ENCODE data around the gene OR5B3. TPM values are rescaled to one million over a fixed set of nuclear protein-coding genes. Genes with fewer than 3 reads are reported as not detected.
"Not testable (repeated sequence)": the region's sequence is repeated elsewhere in the genome, so short reads cannot be mapped to it uniquely, and the experiment has no call there.

Gene OR5B3
- polyA plus RNA-seq, result not detected

DNA sequence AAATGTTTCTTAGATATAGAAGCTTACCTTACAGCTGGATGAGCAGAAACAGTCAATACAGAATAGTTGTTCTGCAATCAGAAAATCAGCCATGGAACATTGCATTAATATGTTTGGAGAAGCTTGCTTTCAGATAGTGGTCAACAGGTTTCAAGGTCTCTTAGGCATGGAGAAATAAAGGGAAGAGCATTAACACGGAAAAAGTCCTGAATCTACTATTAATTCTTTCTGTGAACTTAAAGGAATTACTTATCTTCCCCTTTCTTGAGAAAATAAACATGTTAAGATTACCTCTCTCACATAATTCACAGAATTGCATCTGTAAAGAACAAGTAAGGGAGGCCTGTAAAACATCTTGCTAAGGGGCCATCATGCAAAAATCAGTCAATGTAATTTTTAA, at the start of gene OR5B3:
TSS of gene OR5B3 (minus strand) at position 101 of the 400 bp plus-strand sequence. CDS start 3,465 bp downstream, outside the sequence.
- Mint-ChIP-seq H3K27me3 (ENCODE audit: low read depth in 3 of 3) (peaks cover 0 to 16% (median 4%) of the 10 kb centered on the region in 3 donors), H3K27ac (no peak within 1 kb of the TSS), H3K4me3 (no peak within 1 kb of the TSS), H3K9me3 (peaks cover 10 to 36% (median 22%) of the 10 kb centered on the region in 6 donors), H3K36me3 (peaks cover 0 to 6% (median 5%) of the 10 kb centered on the region in 3 donors), H3K4me1 (no peaks in the 10 kb centered on the region)
- no peak for DNase-seq

DNA sequence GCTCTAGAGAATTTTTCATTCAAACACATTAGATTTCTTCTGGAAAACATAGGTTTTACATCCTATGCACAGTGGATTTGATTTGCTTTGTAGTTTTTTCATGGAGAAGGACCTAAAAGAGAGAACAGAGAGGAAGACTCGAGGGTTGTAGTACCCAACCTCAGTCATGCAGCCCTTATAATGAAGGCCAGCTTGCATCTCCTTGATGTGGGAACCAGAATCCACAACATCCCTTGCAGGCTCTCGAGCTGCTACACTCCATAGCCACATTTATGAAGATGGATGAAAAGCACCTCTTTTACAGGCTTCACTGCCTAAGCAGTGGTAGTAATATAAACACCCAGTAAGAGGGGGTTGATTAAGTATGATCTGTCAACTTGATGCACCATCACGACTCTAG, 44.9 kb upstream of the OR5B3 start:
- no peak overlapping the region for H3K4me3 Mint-ChIP-seq
- no peak overlapping the region for H3K27ac Mint-ChIP-seq
- H3K9me3 Mint-ChIP-seq, result peaks cover 0 to 6% (median 0%) of the 10 kb centered on the region in 6 donors

DNA sequence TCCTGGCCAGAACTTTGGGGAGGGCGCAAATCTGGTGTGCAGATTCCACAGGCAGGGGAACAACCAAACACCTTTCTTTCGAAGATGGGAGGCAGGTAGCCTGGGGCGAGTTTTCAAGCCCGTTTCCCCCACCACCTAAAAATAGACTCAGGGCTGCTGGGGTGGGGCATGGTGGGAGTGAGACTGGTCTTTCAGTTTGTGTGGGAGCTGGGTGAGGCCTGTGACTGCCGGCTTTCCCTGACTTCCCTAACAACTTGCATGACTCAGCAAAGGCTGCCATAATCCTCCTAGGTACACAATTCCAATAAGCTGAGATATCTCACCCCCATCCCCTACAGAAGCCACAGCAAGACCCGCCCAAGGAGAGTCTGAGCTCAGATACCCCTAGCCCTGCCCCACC, 39.6 kb upstream of the OR5B3 start:
- DNase-seq, result no peak
- H3K27me3 Mint-ChIP-seq (ENCODE audit: low read depth in 3 of 3), result peaks cover 6 to 9% (median 7%) of the 10 kb centered on the region in 3 donors
- H3K36me3 Mint-ChIP-seq, result no peaks in the 10 kb centered on the region
- H3K4me3 Mint-ChIP-seq, result no peak overlapping the region
- H3K4me1 Mint-ChIP-seq, result no peaks in the 10 kb centered on the region
- peaks cover 0 to 6% (median 0%) of the 10 kb centered on the region in 6 donors for H3K9me3 Mint-ChIP-seq
- H3K27ac Mint-ChIP-seq, result no peak overlapping the region

More for the DNA sequence above, 44.9 kb upstream of the OR5B3 start:
- Mint-ChIP-seq H3K27me3 (ENCODE audit: low read depth in 3 of 3) (peaks cover 4 to 7% (median 6%) of the 10 kb centered on the region in 3 donors), H3K4me1 (no peaks in the 10 kb centered on the region), H3K36me3 (no peaks in the 10 kb centered on the region)
- no peak for DNase-seq

DNA sequence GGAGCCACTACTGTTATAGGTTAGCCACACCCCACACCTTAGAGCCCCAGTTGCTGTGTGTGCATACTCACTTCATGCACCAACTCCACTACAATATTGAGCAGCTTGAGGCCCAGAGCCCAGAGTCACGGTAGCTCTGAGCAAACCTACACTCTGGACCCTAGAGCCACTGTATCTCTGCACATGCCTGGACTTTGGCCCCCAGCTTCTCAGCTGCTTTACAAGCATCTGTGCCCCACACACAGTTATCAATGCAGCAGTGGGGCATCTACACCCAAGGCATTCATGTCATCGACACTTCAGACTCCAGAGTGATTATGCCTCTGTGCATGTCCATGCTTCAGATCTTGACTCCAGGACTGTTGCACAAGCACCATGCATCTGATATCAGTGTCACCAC, 37.6 kb upstream of the OR5B3 start:
- H3K4me1 Mint-ChIP-seq, result no peaks in the 10 kb centered on the region
- H3K27ac Mint-ChIP-seq, result no peak overlapping the region
- no peak overlapping the region for H3K4me3 Mint-ChIP-seq

DNA sequence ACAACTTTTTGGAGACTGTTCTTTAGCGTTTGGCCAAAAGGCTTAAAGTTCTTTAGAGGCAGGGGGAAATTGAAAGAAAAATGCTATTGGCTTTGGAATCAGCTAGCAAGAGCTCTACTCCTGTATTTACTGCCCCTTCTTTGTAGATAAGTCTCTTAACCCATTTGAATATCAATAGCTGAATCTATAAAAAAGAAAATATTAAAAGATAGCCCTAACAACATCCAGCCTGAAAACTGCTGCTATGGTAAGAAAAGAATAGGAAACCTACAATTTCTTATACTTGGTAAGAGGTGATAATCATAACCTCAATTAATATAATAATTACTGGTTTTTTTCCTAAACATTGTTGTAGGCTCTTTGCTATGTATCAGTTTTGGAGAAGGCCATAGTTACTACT, 35.5 kb upstream of the OR5B3 start, which contains the start of gene OR5B12:
TSS of gene OR5B12 (minus strand) at position 101 of the 400 bp plus-strand sequence. CDS start 2,085 bp downstream, outside the sequence.
- no peaks in the 10 kb centered on the region for H3K36me3 Mint-ChIP-seq
- H3K27me3 Mint-ChIP-seq (ENCODE audit: low read depth in 3 of 3), result peaks cover 5 to 9% (median 6%) of the 10 kb centered on the region in 3 donors
- no peak within 1 kb of the TSS for H3K27ac Mint-ChIP-seq
- peaks cover 0 to 2% (median 0%) of the 10 kb centered on the region in 6 donors for H3K9me3 Mint-ChIP-seq
- H3K4me1 Mint-ChIP-seq, result no peaks in the 10 kb centered on the region
- DNase-seq, result no peak
- H3K4me3 Mint-ChIP-seq, result no peak within 1 kb of the TSS

More for the DNA sequence above, 37.6 kb upstream of the OR5B3 start:
- no peaks in the 10 kb centered on the region for H3K36me3 Mint-ChIP-seq
- no peak for DNase-seq
- H3K27me3 Mint-ChIP-seq (ENCODE audit: low read depth in 3 of 3), result peaks cover 5 to 13% (median 7%) of the 10 kb centered on the region in 3 donors
- H3K9me3 Mint-ChIP-seq, result peaks cover 0 to 4% (median 0%) of the 10 kb centered on the region in 6 donors

DNA sequence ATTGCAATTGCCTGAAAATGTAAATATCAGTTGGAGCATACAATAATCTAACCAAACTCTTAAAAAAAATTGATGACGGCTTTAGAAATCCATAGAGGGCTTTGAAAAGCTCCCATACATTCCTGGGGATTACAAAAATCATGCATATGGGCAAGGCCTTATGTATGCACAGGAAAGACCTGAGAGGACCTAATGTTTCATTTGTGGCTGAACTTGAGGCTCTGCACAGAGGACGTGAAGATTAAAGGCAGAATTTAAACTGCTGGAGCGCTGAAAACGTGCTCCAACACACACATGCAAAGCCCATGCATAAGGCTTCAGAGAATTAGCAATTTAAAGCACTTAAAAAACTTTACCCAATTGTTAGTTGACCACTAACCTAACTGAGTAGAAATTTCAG, 31.8 kb upstream of the OR5B3 start:
- Mint-ChIP-seq H3K27me3 (ENCODE audit: low read depth in 3 of 3) (peaks cover 2 to 6% (median 4%) of the 10 kb centered on the region in 3 donors), H3K4me1 (no peaks in the 10 kb centered on the region), H3K27ac (no peak overlapping the region), H3K36me3 (no peaks in the 10 kb centered on the region), H3K9me3 (no peaks in the 10 kb centered on the region), H3K4me3 (no peak overlapping the region)
- DNase-seq, result no peak

DNA sequence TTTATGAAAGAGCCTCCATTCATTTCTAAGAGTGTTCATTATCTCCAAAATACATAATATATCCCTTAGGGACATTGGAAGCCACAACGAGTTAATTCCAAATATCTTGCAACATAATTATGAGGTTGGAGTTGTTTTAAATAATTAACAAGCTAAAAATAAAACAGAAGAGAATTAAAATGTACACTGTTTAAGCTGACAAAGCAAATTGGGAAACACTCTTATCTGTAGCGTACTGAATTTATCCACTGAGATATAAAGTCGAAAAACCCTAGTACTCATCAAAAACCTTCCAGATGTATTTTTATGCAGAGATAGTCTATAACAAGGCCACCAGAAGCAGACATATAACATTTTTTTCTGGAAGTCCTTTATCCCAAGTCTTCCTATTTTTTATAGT, 27.5 kb upstream of the OR5B3 start:
- peaks cover 0 to 6% (median 0%) of the 10 kb centered on the region in 6 donors for H3K9me3 Mint-ChIP-seq
- no peak overlapping the region for H3K27ac Mint-ChIP-seq
- no peak for DNase-seq
- H3K4me1 Mint-ChIP-seq, result no peaks in the 10 kb centered on the region
- peaks cover 0 to 4% (median 2%) of the 10 kb centered on the region in 3 donors for H3K27me3 Mint-ChIP-seq (ENCODE audit: low read depth in 3 of 3)
- H3K36me3 Mint-ChIP-seq, result no peaks in the 10 kb centered on the region
- no peak overlapping the region for H3K4me3 Mint-ChIP-seq

DNA sequence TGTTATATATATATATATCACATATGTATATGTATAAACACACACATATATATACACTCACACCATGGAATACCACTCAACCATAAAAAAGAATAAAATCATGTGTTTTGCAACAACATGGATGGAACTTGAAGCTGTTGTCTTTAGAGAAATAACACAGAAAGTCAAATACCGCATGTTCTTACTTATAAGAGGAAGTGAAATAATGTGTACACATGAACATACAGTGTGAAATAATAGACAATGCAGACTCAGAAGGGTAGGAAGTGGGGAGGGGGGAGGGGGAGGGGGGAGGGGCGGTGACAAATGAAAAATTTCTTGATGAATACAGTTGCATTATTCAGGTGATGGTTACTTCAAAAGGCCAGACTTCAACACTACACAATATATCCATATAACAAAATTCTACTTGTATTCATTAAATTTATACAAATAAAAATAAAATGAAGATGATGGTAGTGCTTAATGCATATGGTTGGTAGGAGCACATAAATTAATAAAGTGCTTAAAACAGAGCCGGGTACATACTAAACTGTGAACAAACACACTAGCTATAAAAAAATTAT, 27.0 kb upstream of the OR5B3 start:
- H3K27ac Mint-ChIP-seq, result no peak overlapping the region
- peaks cover 1 to 2% (median 1%) of the 10 kb centered on the region in 3 donors for H3K27me3 Mint-ChIP-seq (ENCODE audit: low read depth in 3 of 3)
- no peak for DNase-seq
- H3K36me3 Mint-ChIP-seq, result no peaks in the 10 kb centered on the region
- no peaks in the 10 kb centered on the region for H3K4me1 Mint-ChIP-seq
- peaks cover 0 to 11% (median under 1%) of the 10 kb centered on the region in 6 donors for H3K9me3 Mint-ChIP-seq
- H3K4me3 Mint-ChIP-seq, result no peak overlapping the region

DNA sequence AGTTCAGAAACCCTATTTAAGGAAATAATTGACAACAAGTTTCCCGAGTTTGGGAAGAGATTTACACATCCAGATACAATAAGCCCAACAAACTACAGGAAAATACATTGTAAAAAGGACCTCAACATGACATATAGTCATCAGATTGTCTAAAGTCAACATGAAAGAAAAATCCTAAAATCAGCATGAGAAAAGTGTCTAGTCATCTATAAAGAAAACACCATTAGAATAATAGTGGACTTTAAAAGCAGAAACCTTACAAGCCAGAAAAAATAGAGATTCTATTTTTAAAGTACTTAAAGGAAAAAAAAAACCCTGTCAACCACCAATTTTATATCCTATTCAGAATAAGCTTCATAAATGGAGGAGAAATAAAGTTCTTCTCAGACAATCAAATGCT, 22.6 kb upstream of the OR5B3 start:
- Mint-ChIP-seq H3K9me3 (peaks cover 0 to 18% (median 1%) of the 10 kb centered on the region in 6 donors), H3K4me1 (no peaks in the 10 kb centered on the region), H3K4me3 (no peak overlapping the region), H3K27me3 (ENCODE audit: low read depth in 3 of 3) (peaks cover 1 to 5% (median 4%) of the 10 kb centered on the region in 3 donors), H3K36me3 (no peaks in the 10 kb centered on the region), H3K27ac (no peak overlapping the region)
- no peak for DNase-seq

DNA sequence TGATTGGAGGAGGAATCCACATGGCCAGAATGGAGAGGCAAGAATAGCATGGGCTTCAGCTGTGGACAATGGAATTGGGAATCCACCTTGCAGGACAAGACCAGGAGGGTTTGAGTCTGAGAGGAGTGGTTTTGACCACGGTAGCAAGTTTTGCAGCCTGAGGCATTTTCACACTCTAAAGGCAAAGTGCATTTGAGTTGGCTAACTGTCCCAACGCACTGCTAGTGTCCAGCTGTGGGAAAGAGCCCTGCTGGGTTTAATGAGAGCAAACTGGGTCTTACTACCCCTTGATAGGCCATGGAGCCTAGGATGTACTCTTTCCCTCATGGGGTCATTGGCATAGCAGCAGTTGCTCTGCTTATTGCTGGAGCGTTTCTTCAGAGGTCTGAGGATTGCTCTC, 21.3 kb upstream of the OR5B3 start, which contains the start of gene OR5B2:
TSS of gene OR5B2 (minus strand) at position 101 of the 400 bp plus-strand sequence. CDS start 4,860 bp downstream, outside the sequence.
- H3K4me1 Mint-ChIP-seq, result no peaks in the 10 kb centered on the region

DNA sequence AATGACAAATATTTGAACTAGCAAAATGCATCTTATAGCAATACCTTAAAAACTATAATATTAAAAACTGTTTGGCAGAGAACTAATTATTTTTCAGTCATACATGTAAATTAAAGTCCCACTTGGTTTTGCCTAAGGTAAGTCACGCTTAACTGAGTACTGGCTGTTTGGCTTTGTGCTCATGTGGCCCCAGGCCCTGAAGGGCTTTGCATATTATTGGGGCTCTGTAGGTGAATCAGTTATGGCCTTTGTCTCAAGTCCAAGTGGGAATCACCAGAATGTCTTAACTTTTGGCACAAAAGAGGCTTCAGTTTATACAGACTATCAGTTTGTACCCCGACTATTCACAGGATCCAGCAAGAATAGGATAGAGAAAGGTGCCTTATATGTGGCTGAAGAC, 7.1 kb downstream of the OR5B3 start:
- H3K9me3 Mint-ChIP-seq; H3K36me3 Mint-ChIP-seq; H3K4me1 Mint-ChIP-seq; H3K4me3 Mint-ChIP-seq; H3K27ac Mint-ChIP-seq; H3K27me3 Mint-ChIP-seq (ENCODE audit: low read depth in 3 of 3); DNase-seq: not testable (repeated sequence)

More for the DNA sequence above, 21.3 kb upstream of the OR5B3 start, which contains the start of gene OR5B2:
- DNase-seq, result no peak
- Mint-ChIP-seq H3K27ac (no peak within 1 kb of the TSS), H3K27me3 (ENCODE audit: low read depth in 3 of 3) (peaks cover 2 to 6% (median 4%) of the 10 kb centered on the region in 3 donors), H3K4me3 (no peak within 1 kb of the TSS), H3K36me3 (no peaks in the 10 kb centered on the region), H3K9me3 (peaks cover 0 to 18% (median 1%) of the 10 kb centered on the region in 6 donors)

DNA sequence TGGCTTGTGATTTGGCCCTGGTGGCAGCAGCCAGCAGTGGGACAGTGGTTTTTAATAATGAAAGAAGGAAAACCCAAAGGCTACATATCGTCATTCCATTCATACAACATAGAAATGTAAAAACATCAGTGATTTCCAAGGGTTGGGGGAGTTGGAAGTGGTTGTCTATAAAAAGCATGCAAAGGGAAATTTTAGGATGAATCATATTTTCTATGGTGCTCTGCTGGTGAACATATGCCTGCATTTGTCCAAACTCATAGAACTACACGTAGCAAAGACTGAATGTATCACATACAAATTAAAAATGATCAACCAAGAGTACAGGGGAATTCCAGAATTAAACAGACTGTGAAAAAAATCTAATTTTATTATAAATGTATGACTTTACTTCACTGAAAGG, 11.1 kb downstream of the OR5B3 start:
- no peak overlapping the region for H3K4me3 Mint-ChIP-seq
- H3K4me1 Mint-ChIP-seq, result no peaks in the 10 kb centered on the region
- H3K27me3 Mint-ChIP-seq (ENCODE audit: low read depth in 3 of 3), result peaks cover 0 to 9% (median 0%) of the 10 kb centered on the region in 3 donors
- peaks cover 0 to 5% (median 0%) of the 10 kb centered on the region in 6 donors for H3K9me3 Mint-ChIP-seq
- no peaks in the 10 kb centered on the region for H3K36me3 Mint-ChIP-seq
- no peak for DNase-seq
- H3K27ac Mint-ChIP-seq, result no peak overlapping the region

DNA sequence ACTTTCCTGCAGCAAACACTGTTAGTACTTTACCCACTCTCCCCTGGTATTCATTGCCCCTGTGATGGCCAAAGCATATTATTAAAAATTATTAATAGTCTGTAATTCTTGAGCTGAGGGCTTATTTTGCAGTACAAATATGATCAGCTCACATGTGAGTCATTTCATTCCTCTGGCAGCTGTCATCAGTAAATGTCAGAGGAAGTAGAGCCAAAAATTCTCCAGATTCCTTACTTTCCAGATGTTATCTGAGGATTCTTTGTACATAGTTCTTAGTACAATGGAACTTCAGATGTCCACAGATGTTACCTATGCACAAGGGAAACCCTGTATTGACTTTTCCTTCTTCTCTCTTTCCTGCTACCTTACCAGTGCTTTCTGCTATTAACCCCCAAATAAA, 12.5 kb downstream of the OR5B3 start:
- Mint-ChIP-seq H3K4me3 (no peak overlapping the region), H3K27me3 (ENCODE audit: low read depth in 3 of 3) (peaks cover 0 to 9% (median 0%) of the 10 kb centered on the region in 3 donors), H3K9me3 (peaks cover 0 to 5% (median 0%) of the 10 kb centered on the region in 6 donors), H3K27ac (no peak overlapping the region), H3K4me1 (no peaks in the 10 kb centered on the region), H3K36me3 (no peaks in the 10 kb centered on the region)
- DNase-seq, result no peak

DNA sequence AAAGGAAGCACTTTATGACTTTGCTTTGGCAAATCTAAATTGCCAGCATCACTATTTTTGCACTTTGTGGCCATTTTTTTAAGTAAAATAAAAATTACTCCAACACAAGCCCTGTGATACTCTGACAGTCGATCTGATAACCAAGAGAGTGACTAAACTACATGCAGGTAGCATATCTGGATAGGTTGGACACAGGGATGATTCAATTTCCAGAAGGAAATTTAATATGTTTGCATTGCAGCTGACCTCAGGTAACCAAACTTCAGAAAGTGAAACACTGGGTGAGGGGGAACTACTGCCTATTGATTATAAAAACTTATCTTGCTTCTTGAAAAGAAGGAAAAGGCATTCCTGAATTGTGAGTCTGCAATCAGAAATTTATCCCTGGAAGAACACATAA, 13.9 kb downstream of the OR5B3 start:
- Mint-ChIP-seq H3K27ac (no peak overlapping the region), H3K4me3 (no peak overlapping the region), H3K9me3 (peaks cover 0 to 5% (median 0%) of the 10 kb centered on the region in 6 donors), H3K4me1 (no peaks in the 10 kb centered on the region), H3K27me3 (ENCODE audit: low read depth in 3 of 3) (peaks cover 0 to 9% (median 0%) of the 10 kb centered on the region in 3 donors), H3K36me3 (no peaks in the 10 kb centered on the region)
- DNase-seq, result no peak

Data from immature natural killer cell (primary cell).